NCI-H526 (cell line): ENCODE data around the gene FOXD2.
A peak's percentile ranks its signal among the peaks of the same experiment; 100 is the strongest.

Experiments
- DNase-seq, 2 experiments: peaks; one replicate each; lab custom pipeline; 2025; lab: John Stamatoyannopoulos, UW

FOXD2 gene

DNA sequence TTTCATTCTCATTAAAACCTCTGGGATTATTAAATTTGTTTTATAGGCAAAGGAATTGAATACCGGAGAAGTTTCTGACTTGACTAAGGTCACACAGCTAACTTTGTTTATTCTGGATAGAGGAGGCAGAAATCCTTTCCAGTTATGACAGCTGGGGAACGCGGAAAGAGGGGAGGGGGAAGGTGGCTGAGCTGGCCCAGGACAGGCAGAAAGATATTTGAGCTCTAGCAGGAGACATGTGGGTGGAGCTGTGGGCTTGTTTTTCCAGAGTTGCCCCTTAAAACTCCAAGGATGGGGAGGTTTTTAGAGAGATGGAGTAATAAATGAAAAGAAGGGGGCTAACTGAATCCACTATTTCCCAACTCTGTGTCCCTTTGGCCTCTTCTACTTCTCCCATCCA is 27.8 kb downstream of the FOXD2 start:
- peak in 1 of 2 experiments; percentile 55 for DNase-seq

DNA sequence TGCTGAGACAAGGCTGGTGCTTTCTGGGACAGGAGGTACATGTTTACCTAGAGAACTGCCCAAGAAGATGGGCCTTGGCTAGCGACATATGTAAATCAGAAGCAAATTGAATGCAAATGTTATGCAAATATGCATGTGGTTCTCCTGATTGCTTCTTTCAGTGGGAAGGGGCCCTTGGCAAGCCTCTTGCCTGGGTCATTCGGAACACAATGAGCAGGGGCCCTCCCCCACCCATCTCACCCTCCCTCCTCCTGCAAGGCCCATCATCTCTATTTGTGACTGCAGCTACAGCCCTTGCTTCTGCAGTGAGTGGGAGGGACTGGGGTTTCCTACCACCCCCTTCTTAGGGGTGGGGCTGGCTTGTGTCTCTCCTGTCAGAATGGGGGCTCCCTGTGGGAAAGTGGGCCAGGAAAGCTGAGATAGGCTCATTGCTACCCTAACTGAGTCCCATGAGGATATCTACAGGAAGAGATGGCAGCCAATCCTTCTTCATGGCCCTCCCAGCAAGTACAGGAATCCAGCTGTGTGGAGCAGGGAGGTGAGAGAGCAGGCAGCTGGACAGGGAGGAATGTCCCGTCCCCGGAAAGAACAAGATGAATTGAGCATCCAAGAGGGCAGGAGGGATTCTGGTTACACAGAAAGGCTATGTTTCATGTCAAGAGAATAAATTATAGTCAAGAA is 31.0 kb downstream of the FOXD2 start:
- DNase-seq = peak; percentile 97

DNA sequence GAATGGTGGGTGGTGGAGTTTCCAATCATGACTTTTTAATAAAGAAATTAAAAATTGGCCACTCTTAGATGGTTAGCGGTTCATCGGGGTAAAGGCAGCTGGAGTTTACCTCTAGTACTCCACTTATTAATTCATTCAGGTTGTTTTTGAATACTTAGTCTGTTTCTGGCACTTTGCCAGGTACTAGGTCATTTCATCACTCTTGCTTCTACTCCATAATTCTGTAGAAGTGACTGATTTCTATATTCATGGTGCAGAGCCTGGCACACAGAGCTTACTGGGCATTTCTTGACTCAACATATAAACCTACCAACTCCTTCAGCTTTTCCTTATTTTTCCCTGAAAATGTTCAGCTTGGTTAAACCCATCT is 31.5 kb downstream of the FOXD2 start:
- peak in 1 of 2 experiments; percentile 26 for DNase-seq

DNA sequence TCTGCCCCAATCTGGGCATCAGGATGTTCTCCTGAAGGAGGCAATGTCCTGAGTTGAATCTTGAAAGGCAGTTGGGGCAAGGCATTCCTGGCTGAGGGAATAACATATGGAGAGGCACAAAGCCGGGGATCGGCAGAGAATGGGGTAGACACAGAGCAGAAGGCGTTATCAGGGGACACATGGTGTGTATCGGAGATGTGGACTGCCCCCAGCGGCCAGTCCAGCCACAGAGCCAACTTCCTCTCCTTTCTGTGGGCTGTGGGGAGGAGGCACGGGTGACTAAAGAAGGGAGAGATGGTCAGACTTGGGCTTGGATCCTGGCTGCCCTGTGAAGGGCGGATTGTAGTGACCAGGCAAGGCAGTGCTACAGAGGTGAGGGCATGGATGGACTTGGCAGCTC is 32.1 kb downstream of the FOXD2 start:
- DNase-seq = no peak

DNA sequence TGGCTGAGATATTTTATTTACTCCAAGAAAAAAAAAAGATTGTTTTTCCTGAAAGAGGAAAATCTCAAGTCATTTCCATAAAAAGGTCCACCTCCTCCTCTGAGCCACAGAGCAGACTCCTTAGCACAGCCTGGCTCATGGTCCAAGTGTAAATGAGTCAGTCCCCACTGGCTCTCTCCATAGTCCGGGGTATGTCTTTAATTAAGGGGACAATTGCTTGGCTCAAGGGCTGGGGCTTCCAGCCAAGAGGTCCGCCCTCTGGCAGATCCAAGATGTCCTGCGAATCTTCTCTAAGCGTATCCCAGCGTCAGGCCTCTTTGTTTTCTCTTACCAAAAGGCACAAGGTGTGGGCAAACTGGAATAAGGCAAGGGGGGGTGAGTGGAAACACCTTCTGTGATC is 33.3 kb downstream of the FOXD2 start:
- no peak for DNase-seq

DNA sequence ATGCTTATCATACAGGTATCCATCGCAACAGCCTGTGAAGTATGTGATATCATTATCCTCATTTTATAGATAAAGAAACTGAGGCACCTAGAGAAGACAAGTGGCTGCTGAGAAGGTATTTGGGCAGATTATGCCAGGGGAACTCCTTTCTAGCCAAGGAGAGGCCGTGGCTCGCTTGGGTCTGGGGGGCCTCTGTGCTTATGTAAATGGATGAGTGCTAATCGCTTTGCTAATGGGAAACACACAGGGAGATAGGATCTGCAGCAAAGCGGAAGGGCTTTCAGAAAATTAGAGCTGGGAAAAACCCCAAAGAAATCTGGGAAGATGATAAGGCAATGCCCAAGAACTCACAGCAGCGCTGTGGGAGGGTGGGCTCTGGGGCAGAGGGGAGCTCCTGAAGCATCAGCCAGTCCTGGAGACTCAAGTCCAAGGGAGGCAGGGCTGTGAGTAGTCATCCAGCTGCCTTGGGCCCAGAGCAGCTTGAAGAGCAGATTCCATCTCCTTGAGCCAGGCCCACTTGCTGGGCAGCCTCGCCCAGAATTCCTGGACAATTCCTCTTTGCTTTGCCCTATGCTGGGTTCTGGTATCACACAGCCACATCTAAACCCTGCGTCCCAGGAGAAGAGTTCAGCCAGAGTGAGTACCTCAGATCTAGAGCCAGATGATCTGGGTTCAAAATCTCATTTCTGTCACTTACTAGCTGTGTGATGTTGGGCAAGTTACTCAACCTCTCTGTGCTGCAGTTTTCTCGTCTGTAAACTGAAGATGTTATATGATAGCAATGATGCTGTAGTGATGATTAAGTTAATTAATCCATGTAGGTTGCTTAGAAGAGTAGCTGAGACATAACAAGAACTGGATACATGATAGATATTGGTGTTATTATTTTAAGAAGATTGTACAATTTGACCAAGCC is 36.7 kb downstream of the FOXD2 start:
- no peak for DNase-seq

DNA sequence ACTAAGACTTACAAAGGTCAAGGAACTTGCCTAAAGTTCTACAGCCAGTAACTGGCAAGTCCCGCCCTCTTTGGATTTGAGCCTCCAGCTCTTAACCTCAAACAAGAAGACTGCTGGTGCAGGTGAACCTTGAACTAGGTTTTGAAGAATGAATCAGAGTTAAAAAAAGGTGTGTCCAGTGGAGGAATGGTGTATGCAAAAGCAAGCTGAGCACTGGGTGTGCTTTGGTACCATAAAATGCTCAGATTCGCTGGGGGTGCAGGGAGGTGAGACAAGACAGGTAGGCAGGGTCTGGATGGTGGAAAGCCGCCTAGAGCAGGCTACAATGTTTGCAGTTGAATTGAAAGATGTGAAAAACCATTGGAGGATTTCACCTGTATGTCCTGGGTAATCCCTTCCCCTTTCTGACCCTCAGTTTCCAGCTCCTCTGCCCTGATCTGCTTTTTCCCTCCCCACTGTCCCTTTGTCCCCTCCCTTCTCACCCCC is 39.8 kb downstream of the FOXD2 start:
- DNase-seq = no peak

DNA sequence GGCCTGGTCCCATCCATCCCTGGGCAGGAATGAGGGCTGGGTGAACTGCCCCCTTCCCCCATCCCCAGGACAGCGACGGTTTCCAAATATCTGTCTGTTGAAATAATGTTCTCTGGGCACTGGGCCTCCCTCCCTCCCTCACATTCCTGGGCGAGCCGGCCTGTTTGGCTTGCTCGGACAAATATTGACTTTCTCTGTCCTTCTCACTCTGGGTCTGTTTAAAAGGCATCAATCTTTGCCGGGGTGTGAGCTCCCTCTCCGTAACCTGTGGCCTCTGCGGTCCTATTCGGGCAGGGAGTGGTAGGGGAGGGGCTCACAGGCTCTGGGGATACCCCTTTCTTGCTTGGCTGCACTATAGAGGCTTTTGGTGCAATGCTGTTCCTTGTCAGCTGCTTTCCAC is 40.2 kb downstream of the FOXD2 start:
- DNase-seq = no peak

DNA sequence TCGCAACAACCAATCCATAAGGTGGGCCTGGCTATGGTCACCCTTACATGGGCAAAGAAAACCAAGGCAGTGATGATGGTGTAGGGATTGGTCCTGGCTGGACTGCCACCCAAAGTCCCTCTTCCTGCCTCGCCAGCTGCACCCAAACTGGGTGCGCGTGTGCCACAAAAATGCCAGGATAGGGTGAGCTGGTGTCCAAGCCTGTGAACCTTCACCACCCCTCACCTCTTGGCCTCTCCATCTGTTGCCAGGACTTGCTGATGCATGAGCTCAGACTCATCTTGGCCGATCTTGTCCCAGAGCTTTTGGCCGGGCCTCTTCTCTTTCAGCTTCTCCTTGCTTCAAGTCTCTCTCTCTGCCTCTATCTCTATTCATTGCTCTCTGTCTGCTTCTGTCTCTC is 41.8 kb downstream of the FOXD2 start:
- no peak for DNase-seq

DNA sequence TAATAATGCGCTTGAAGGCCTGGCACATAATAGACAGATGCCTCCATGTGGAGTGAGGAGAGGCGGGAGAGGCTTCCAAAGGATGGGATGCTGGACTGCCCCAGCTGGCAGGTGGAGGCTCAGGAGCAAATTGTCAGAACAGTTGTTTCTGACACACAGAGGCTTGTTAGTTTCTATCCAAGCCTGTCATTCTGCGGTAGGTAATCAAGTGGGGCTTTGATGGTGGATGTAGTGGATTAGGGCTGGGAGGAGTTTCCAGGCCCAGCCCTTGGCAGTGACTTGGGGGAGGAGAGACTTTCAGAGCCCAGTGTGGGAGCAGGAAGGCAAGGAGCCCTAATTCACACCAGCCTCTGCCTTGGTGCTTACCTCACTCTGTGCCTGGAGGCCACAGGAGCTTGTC is 44.1 kb downstream of the FOXD2 start:
- no peak for DNase-seq

DNA sequence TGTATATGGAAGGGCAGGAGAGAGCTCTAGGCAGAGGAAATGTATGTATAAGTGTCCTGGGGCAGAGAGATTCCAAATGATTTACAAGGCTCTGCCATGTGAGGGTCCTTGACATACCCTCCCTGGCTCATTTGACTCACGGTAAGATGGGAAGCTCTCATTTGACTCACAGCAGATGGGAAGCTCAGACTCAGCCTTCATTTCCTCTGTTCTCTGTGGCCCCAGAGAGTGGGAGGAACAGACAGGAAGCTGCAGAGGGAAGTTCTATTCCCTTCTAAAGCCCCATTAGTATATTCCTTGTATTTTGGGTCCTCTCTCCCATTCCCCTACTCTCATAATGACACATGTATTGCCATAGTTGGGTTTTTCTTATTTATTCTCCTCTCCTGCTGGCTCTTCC is 44.9 kb downstream of the FOXD2 start:
- DNase-seq = no peak

DNA sequence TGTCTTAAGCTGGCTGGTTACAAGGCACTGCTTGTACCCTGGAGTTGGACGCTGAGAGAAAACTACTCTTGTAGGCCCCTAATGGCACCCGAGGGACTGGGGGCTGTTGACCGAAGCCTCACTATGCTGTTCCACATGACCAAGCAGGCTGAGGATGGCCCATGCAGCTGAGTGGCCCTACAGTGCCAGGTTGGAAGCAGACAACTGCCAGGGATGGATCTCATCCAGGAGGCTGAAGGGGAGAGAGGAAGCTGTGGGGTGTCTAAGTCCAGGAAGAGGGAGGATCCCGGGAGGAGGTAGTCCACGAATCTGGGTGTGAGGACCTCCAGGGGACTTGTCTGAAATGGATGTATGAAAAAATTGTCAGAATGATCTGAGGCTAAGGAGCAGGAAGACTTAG is 45.8 kb downstream of the FOXD2 start:
- peak in 1 of 2 experiments; percentile 56 for DNase-seq

DNA sequence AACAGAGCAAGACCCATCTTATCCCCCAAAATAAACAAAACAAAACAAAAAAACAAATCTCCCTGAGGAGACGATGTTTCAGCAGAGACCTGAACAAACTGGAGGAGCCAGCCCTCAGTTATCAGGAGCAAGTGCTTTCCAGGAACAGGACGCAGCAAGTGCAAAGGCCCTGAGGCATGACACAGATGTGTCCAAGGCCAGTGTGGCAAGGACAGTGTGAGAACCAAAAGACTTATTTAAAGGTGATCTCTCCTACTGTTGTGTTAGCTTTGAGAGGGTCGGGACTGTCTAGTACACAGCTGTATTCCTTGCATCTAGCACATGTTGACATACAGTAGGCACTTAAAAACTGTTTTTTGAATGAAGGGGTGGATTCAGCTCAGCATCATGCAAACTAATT is 48.0 kb downstream of the FOXD2 start:
- DNase-seq = no peak

DNA sequence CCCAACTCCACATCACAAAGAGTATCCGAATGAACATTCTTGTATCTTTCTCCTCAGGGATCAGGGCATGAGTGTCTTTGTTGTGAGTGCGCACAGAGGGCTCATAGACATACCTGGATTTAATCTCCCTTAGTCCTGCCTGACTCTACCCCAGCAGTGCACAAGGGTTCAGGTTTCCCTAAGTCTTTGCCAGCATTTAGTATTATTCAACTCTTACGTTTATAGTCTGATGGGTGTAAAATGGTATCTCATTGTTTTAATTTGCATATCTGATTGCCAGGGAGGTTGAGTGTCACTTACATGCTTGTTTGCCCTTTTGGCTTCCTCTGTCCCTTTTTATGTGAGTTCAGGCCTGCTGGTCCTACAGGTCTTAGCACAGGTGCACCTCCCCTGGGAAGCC is 49.5 kb downstream of the FOXD2 start:
- DNase-seq = no peak

DNA sequence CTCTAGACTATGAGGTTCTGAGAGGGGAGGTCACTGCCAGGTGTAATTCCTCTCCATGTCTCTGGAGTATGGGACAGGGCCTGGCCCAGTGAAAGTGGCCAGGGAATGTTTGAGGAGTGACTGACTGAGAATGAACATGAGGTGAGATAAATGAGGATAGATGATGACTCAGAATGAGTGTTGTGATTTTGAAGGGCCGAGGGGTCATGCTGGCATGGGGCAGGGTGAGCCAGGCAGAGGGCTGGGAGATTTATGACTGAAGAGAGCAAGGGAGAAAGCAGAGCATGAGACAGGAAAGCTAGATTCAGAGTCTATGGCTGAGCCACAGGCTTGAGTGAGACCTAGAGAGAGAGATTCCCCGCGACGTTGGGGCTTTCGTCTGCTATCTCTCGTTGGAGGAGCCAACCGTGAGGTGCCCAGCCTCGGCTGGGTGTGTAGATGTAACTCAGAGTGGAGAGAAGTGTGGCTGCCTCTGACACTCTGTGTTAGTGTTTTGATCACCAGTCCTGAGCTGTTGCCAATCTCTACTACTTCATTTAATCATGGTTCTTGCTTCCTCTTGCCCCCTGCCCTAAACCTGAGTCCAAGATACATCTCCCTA is 50.1 kb downstream of the FOXD2 start:
- DNase-seq = no peak
